Omental fat pad (tissue), 4 donors: ENCODE data around the gene CST2. TPM values are rescaled to one million over a fixed set of nuclear protein-coding genes. Genes with fewer than 3 reads are reported as not detected.
"Not testable (repeated sequence)": the region's sequence is repeated elsewhere in the genome, so short reads cannot be mapped to it uniquely, and the experiment has no call there.

Source experiments
- ATAC-seq: fragments of 150-250 bp; one replicate; pipeline ENCODE4 v1.9.1; 2016; ENCODE audit warnings: mild to moderate bottlenecking, moderate library complexity; ENCODE audit not compliant: low FRiP score
- DNase-seq: peaks from one replicate; pipeline ENCODE4 v3.0.0-alpha.2; 2019; ENCODE audit warnings: low spot score
- total RNA-seq, 4 donors: library from RNA; depleted of rRNA; stranded (reverse); fragments of >200 nt; gene quantifications; one replicate each; pipeline ENCODE4 v1.1.0, GENCODE V29; 2016
- TF ChIP-seq, protein P1 (sequence below), 3 donors: fragments of 450-650 bp; IDR thresholded peaks; one replicate each; pipeline ENCODE4 v1.5.1; 2016 to 2017; ENCODE audit warnings: antibody characterized with exemption in 3 of 3, mild to moderate bottlenecking in 3 of 3, moderate library complexity in 2 of 3

Gene CST2
- total RNA-seq, 4 donors from 2014 or later, result 0.93 TPM; not detected in 3

DNA sequence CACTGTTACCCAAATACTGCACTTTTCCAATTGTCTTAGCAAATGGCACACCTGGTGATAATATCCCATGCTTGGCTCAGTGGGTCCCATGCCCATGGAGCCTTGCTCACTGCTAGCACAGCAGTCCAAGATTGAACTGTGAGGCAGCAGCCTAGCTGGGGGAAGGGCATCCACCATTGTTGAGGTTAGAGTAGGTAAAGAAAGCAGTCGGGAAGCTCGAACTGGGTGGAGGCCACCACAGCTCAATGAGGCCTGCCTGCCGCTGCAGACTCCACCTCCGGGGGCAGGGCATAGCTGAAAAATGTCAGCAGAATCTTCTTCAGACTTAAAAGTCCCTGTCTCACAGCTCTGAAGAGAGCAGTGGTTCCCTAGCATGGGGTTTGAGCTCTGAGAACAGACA lies 9.2 kb upstream of the CST2 start:
- ATAC-seq (no peak), DNase-seq (no peak)
- TF ChIP-seq, protein P1, sequence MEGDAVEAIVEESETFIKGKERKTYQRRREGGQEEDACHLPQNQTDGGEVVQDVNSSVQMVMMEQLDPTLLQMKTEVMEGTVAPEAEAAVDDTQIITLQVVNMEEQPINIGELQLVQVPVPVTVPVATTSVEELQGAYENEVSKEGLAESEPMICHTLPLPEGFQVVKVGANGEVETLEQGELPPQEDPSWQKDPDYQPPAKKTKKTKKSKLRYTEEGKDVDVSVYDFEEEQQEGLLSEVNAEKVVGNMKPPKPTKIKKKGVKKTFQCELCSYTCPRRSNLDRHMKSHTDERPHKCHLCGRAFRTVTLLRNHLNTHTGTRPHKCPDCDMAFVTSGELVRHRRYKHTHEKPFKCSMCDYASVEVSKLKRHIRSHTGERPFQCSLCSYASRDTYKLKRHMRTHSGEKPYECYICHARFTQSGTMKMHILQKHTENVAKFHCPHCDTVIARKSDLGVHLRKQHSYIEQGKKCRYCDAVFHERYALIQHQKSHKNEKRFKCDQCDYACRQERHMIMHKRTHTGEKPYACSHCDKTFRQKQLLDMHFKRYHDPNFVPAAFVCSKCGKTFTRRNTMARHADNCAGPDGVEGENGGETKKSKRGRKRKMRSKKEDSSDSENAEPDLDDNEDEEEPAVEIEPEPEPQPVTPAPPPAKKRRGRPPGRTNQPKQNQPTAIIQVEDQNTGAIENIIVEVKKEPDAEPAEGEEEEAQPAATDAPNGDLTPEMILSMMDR (IDR thresholded peaks at IDR 0.05), result no peak

DNA sequence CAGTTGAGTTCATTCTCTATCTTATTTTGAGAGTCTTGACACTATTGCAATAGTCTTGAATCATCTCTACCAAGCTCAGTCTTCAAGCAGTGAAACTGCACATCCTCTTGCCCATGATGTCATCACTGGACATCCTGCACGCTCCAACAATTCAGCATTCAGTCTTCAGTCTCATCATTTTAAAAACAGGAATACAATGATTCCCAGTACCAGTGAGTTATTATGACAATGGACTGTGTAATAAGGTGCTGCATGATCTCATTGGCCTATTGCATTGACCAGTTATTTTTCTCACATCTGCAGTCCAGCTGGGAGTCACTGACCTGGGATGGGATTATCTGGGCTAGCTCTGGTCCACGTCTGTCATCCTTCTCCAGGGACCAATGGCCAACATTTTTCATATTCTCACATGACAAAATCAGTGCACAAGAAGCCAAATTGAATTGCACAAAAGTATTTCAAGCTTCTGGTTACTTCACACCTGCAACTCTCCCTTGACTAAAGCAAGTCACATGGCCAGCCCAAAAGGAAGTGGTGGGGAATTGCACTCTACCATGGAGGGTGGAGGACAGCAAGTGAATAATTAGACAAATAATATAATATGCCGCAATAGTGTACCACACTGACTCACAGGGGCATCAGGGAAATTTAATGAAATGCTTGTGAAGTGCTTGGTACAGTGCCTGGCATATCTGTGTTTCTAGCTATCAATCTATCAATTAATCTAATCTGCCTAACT lies 6.4 kb upstream of the CST2 start:
- ATAC-seq (no peak), DNase-seq (no peak)
- TF ChIP-seq, protein P1 (IDR thresholded peaks at IDR 0.05), result no peak

DNA sequence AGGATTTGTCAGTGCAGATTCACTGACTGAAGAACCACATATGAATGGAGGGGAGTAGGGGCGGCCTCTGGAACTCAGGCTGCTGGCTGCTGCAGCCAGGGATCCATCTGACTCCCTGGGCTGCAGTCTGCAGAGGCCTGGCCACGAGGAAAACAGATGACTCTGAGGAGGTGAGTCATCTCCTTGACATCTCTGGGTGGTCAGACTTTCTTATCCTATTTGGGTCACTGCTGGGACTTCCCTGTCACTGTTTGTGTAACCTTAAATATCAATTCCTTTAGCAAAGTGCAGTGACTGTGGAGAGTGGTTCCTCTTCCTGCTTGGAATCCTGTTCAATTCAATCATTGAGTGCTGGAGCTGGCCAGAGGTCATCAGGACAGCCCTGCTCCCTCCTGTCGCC lies 5.4 kb upstream of the CST2 start:
- ATAC-seq, DNase-seq: not testable (repeated sequence)

DNA sequence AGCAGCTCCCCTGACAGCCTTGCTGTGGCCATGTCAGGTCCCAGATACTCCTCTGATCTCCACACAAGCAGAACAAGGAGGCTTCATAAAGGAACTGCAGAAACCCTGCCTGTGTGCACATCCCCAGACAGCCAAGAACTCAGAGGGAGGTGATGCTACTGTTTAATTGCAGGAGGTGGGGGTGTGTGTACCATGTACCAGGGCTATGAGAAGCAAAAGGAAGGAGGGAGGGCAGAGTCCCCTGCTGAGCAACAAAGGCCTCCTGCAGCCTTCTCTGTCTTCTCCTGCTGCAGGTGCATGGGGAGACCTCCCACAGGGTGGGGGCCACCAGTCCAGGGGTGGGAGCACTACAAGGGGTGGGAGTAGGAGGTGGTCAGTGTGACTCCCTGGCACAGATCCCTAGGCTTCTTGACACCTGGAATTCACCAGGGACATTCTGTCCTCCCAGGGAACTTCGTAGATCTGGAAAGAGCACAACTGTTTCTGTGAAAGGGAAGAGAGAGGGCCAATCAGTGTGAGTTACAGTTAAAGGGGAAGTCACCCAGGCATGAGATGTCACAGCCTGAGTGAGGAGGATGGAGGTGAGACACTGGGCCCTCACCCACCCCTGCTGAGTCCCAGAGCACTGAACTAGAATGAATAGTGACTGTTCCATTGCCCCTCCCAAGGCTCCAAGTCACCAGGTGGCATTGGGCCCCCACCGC lies 2.8 kb downstream of the CST2 start:
- DNase-seq (no peak), ATAC-seq (no peak)
- TF ChIP-seq, protein P1 (IDR thresholded peaks at IDR 0.05), result no peak

DNA sequence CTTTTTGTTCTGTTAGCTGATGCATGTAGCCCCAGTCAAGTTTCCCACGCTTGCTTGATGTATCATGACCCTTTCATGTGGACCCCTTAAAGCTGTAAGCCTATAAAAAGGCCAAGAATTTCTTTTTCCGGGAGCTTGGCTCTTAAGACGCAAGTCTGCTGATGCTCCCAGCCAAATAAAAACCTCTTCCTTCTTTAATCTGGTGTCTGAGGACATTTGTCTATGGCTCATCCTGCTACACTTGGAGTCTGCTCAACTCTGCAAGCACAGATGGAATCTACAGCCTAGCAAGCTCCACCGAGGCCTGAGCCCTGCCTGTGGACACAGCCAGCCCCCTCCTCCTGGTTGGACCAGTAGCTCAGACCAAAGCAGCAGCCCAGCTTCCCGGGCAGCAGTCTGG lies 3.4 kb downstream of the CST2 start:
- ATAC-seq, result no peak
- DNase-seq, result no peak
- TF ChIP-seq, protein P1 (IDR thresholded peaks at IDR 0.05), result no peak

DNA sequence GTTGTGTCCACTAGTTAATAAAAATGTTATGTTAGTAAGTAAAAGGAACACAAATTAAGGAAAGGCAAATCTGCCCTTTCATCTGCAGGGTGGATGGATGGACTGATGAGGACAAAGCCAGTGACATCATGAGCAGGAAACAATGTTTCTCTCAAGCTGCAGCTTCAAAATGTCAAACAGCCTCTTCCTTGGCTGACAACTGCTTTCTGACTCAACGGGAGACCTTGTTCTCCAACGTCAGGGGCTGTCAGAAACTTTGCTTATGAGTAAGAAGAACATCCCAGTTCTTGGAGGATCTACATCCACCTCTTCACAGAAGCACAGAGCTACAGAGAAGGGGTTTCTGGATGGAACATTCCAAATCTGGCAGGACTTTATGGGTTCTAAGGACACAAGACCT lies 6.0 kb downstream of the CST2 start:
- DNase-seq (no peak), ATAC-seq (no peak)
- TF ChIP-seq, protein P1 (IDR thresholded peaks at IDR 0.05), result no peak

DNA sequence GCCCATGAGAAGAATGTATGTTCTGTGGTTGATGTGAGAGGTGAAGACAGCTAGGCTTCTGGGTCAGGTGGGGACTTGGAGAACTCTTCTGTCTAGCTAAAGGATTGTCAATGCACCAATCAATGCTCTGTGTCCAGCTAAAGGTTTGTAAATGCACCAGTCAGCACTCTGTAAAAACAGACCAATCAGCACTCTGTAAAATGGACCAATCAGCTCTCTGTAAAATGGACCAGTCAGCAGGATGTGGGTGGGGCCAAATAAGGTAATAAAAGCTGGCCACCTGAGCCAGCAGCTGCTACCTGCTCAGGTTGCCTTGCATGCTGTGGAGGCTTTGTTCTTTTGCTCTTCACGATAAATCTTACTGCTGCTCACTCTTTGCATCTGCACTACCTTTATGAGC lies 15.0 kb downstream of the CST2 start:
- not testable (repeated sequence) for ATAC-seq, DNase-seq

DNA sequence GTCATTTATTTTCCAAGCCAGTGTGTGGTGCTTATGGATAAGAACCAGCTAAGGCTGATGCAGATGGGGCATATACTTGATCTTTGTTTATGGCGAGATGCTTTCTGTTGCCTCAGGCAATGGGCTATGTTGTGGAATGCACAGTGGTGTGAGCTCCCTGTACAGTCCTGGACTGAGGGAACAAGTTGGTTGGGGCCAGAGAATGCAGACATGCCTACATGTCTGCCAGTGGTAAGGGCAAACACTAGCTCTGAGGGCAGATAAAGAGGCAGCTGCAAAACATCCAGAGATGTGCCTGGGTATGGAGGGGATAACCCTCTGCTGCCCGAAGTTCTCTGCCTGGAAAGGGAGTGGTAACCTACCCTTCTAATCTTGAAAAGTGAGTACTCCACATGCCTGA lies 16.2 kb downstream of the CST2 start:
- ATAC-seq, DNase-seq: not testable (repeated sequence)
